SHP77 treated with DMSO at 0.1 percent for 48 hours (cell line): ENCODE data around the gene KCNMA1.
A peak's percentile ranks its signal among the peaks of the same experiment; 100 is the strongest.

ENCODE experiments used
- DNase-seq: peaks from one replicate; lab custom pipeline; 2025; lab: John Stamatoyannopoulos, UW

KCNMA1 gene

DNA sequence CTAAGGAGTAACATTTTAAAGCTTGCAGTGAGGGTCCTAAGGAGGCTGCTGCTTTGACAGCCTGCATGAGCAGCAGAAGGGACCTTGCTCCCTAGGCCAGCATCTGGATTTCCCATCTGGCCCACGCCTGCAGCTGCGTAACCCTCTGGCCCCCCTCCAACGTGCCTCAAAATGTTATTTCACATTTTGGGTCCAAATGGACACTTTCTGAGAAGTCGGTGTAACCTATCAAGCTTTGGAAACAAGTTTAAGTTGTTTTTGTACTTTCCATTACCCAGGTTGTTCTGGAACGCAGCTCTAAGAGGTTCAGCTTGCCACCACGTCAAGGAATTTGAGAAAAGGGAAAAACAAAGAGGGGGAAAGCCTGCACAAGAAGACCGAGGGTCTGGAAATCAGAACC lies 338.3 kb downstream of the KCNMA1 start:
- no peak for DNase-seq

DNA sequence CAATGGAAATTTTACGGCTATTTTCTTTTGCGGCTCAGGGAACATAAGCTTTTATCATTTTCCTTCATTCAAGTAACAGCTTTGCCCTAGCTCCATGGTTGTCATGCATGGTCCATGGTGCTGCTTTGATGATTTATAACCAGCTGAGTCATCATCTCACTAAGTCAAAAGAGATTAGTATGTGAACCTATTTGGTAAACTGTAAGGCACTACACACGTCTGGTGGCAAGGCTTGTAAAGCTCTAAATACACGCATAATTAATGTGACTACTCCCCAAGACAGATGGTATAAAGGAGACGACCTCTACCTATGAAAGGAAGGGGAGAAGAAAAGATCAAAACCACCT lies 340.2 kb downstream of the KCNMA1 start:
- DNase-seq = no peak

DNA sequence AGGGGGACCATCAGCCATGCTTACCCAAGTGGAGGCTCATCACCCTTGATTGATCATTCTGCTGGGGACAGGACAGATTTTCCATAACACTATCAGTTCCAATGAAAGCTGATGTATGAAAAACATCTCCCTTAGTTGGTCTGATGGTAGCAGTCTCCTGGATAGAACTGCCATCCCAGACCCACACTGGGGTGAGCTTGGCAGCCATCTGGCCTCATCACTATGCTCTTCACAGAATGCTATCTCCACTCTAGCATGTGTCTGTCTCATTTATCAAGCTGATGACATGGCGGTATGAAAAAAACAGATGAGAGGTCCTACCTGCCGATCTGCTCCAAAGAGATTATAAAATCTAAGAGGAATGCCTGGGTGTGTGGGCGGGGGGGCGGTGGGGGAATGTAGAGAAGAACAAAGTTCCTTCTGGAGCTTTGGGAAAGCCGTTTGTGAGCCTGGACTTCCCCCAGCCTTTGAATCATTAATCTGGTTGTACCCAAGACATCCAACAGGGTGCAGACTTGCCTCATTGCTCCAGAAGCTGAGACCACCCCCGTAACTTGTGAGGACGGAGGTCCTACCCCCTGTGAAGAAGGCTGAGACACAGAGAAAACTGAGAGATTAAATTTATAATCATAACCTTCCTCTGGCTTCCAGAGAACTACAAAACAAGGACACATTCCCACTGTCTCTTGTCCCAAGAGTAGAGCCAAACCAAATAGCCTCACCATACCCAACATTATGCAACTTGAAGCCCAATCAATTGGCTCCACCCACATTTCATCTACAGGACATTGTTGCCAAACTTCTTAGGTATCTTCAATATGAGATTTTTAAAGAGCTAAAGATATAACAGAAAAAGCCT lies 340.8 kb downstream of the KCNMA1 start:
- DNase-seq = no peak

DNA sequence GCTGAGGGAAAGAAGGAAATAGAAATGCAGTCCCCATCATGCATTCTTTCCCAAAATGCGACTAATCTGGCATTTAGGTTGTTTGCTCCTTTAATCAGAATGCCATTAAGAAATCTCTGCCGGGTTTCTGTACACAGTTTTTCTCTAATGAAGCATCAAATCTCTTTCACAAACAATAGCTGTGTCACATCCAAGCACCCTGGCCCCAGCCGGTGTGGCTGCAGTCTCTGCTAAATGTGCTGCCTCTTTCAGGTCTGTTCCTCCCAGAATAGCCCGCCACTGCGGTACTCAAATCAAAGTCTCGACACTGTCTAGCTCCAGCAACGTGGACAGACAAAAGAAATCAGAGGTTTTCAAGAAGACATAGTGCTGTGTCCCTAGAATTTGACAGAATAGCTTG lies 343.8 kb downstream of the KCNMA1 start:
- no peak for DNase-seq

DNA sequence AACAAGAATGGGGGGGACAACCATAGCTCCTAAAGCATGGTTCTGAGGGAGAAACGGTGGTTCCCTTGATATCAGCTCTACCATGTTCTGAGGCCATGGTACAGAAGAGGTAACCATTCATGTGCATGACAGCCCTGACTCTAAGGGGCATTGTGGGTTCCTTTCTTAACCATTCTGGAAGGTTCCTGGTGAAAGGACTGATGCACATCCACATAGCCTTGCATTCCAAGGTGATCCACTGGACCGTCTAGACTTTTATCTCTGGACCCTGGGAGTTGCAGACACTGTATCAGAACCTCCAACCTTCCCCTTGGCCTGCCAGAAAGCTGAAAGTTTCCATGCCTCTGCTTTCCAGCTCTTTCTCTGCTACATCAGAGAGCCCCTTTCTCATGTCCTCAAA lies 344.3 kb downstream of the KCNMA1 start:
- DNase-seq = no peak

DNA sequence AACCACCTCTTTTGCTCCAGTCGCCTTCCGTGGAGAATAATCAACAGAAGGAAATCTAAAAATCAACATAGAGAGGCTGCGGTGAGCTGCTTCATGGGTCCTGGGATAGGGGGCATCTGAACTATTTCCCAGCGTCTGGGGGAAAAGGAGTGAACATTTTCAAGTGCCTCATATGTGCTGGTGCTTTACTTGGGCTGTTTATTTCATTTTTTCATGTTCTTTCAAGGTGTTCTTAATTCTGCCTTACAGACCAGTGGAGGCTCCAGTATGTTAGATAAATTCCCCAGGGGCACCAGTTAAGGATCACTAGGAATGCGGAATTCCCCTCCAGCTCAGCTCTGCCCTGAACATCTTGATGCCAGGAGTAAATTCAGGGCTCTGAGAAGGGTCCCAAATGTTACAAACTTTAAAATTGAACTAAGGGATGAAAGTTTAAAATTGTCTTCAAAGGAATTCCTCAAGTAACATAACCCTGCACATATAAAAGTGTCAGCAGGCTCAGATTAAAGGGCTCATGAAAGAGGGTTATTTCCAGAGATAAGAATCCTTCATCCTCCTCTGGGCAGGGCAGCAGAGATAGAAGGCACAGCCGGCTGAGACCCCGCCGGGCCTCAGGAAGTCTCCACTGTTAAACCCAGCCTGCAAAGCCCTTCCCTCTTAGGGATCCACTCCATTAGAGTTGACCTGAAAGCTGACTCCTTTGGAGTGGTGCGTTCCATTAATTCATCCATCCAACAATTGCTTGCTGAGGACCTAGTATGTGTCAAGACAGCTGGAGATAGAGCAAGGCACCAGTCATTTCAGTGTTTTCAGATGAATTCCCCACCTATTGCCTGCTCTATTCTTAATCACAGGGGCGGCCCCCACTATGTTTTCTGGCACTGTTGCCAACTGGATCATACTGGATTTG lies 345.8 kb downstream of the KCNMA1 start:
- DNase-seq = no peak

DNA sequence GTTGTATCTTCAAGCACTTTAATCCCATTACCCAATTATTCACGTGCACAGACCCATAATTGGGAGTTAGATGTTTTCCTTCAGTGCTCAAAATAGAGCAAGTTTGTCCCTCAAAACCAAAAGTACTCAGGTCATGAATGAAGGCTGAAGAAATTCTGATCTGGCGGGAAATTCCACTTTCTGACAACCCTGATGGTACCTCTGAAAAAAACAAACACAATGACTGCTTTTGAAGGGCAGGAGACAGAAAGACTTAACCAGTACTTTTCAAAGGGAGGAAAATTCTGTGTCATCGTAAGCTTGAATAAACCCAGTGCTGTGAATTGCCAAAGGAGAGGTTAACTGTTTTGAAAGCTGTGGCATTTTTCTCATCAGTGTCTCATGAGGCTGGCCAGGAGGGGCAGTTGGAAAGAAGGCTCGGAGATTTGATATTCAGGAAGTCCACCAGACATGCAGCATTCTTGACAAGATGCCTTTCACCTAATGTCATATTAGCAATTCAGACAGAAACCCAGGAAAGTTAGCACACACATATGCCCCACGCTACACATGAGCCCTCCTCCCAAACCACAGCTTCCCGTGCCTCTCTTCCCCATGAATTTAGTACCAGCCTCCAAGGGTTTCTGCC lies 347.0 kb downstream of the KCNMA1 start:
- DNase-seq = no peak

DNA sequence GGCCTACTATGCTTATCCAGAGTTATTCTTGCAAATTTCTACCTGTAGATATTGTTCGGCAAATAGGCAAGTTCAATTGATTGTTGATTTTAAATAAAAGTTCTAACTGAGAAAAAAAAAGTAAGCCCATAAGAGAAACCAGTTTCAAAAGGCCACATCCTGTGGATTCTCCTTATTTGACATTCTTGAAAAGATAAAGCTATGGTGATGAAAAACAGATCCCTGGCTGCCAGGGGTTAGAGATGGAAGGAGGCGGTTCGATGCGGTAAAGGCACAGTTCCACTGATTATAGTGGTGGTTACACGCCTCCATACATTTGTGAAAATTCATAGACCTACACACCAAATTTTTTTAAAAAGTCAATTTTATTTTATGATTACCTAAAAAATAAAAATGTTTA lies 347.8 kb downstream of the KCNMA1 start:
- DNase-seq = no peak

DNA sequence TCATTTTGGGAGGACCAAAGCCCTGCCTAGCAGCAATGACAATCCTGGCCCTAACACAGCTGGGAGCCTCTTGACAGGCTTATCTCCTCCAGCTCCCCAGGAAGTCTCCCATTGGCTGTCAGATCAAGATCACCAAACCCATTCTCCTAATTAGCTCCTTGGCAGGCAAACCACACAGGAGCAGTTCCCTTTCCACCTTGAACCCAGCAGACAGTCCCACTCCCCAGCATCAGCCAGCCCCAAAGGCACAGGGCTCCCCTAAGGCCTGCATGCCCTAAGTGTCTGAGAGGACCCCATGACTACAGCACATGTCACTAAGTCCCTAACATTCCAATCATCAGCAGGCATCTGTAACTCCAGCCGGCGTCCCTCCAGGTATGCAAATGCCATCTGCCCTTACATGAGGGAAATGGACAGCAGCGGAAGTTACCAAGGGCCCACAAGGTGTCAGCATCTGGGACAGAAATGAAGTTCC lies 348.5 kb downstream of the KCNMA1 start:
- no peak for DNase-seq

DNA sequence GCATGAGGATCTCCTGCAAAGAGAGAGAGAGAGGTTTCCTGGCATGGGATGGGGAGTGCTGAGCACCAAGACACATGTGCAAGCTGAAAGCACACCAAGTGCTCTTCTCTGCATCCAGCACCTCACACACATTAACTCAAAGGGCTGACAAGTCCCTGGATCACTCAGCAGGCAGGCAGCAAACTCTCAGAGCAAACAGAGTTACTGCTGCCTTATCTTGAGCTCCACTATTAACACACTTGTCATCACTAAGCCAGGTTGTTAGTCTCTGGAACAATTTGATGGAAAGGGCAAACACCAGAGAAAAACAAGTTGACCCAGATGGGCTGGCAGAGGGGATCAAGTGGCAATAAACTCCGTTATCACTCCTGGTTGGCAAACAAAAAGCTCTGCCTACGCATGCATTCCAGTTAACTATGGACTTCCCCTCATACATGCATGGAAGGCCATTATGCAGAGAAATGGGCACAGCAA lies 349.9 kb downstream of the KCNMA1 start:
- peak; percentile 32 for DNase-seq

DNA sequence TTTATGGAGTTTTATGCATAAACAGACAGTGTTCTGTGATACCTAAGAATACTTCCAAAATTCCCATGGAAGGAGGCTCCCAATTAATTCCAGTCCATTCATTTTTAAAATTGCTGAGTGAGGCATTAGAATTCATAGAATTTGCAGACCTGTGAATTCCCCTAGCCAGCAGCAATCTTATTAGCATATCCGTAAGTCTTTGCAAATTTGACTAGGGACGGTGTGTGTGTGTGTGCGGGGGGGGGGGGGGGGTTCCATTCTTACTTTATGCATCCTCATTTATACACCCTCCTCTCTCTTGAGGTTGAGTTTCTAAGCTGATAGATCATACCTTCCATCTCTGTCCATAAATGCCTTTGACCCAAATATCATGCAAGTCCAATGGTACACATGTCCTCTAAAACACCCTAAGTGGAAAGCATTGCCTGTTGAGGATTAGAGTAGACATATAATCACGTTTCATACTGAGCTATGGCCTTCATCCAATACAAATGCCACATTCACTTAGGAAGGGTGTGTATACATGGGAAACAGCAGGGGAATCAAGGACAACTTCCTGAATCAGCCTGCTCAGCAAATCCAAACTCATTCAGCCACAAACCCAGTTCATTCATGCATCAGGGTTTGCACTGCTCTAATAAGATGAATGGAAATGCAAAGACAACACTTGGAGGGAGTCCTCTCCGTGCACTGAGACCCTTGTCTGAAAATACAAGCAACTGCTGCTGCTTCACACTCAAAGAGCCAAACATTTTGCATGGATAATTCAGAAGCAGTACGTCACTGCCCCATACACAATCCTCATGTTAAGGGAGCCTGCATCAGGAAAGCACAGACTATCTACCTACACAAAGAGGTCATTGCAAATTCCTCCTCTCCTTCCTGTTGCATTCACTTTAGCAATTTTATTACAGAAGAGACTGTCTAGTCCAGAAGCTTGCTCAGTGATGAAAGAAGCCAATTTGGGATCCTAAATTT lies 350.8 kb downstream of the KCNMA1 start:
- no peak for DNase-seq

DNA sequence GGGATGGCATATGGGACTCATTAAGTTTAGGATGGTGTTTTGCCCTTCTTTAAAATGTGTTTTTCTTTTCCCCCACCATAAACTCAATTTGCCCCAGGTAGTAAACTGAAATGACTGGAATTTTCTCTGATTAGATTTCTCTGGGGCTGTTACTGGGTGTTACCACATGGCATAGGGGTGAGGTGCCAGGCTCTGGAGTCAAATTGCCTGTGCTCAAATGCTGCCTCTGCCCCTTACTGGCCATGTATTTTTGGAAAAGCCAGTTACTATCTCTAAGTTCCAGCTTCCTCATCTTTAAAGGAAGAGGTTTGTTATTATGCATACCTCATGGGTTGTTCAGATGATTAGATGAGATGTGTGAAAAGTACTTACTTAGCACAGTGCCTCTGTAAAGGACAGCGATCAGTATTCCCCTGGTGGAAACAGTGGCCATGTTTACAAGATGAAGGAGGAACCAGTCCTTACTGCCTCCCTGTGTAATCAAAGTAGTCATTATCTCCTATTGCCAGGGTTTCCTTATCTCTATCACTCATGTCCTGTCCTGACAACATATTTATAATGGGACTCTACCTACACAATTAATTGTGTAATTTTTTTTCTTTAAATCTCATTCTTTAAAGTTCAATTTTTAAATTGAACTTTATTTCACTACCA lies 352.0 kb downstream of the KCNMA1 start:
- DNase-seq = no peak

DNA sequence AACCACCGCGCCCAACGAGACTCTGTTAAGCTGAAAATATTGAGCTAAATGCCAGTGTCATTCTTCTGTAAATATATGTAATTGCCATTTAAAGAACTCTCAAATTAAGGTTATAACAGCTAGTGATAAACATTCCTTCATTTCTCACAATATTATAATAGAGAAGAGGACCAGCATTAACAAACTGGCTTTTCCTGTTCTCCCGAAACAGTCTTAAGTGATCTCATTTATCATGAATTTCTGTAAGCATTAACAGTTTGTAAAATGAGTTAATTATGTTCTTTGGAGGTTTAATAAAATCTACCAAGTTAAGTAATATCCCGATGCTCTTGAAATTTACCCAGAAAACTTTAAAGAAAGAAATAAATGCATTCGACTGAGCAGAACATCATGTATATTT lies 352.8 kb downstream of the KCNMA1 start:
- no peak for DNase-seq

DNA sequence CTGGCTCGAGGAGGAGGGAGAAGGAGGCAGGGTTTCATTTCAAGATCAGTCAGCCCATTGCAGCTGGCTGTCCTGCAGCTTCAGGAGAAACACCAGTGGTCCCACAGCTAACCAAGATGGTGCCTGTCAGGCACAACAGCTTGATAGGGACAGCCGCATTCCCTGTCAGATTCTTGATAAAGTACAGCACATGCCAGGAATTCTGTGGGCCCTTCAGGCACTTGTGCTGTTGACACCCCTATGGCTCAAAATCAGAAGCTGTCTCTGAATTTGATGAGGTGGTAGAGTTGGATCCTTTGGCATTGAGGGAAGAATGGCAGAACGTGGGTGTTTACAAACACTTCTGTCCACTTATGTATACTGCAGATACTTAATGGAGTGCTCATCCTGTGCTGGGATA lies 354.3 kb downstream of the KCNMA1 start:
- DNase-seq = no peak

DNA sequence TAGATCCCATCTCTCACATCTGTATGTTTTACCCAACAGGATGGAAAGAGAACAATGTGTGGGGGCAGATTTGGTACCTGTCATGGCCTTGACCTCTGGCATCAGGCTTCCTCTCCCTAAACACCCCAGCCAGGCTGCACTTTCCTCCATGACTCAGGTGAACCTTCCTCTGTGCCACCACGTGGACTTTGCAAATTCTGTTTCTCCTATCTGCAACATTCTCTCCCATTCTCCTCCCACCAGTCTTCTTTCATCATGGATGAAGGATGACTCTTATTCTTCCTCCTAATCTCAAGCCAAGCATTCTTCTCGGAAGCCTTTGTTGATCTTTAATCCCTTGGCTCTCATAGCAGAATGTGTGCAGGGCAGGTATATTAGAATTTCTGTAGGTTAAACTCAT lies 355.4 kb downstream of the KCNMA1 start:
- DNase-seq = no peak

DNA sequence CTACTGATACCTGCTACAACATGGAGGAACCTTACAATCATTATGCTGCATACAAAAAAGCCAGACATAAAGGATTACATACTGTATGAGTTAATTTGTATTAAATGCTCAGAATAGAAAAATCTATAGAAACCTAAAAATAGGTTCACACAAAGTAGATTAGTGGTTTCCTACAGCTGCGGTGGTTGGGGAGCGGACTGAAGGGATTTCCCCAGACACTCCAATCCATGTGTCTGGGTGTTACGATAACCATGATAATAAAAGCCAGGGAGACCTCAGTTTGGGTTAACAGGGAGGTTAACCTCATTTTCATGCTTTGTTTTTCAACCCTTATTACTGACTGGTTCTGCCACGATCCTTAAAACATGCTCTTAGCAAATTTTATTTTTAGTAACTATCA lies 355.9 kb downstream of the KCNMA1 start:
- DNase-seq = no peak

DNA sequence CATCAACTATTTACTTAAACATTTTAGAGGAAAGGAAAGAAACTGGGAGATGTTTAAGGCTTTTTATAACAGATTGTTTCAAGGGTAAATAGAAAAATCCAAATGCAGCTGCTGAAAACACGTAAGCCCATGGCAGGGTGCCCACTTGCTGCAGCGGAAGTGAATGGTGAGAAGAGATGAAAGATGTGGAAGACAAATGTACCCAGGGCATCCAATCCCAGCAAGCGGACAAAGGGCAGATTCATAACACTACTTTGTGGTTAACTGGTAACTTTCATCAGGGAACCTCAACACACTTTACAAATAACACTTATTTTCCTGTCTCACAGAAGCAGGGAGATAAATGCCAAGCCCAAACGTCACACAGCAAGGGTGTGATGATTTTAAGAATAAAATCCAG lies 358.4 kb downstream of the KCNMA1 start:
- DNase-seq = peak; percentile 3

DNA sequence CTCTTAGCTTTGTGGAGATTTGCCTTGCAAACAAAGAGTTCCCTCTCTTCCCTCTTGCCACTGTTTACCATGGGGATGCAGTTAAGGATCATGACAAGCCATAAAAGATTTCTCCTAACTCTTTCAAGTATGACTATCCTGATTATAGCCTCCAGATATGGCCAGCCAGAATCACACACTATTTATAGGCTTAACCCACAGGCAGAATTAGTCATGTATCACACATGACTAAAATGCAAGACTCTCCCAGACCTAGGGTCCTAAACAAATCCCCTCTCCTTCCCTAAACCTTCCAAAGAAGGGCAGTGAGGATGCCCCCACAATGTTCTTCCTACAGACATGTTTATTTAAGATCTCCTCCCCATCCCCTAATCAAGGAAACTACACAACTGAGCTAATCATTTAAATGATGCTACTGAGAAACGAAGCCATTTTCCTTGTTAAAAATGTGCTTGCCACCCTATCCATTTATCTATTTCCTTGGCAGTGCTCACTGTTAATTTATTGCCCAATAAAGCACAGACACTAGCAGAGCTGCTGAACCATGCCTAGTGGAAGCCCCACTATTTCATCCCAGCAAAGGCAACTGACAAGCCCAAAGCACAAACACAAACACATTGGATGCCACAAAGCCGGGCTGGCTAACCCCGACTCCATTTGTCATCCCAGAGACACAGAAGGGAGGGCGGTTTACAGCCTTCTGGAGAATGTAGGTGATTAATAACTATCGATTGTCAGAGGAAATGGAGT lies 363.4 kb downstream of the KCNMA1 start:
- no peak for DNase-seq

DNA sequence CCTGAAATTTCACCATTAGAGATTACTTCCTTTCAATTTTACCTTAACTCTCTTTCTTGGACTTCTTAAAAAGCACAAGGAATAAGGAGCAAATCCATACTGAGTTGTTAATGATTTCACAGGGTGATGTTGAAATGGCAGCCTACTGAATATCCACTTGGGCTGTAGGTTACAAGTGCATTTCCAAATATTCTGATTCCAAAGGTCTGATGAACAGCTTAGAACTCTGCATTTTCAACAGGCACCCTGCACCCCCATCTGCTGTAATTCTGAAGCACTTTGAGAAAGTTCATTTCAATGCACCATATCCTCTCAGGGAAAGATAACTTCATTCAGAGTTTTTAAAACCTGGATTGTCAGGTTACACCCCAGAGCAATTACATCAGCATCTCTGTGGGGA lies 368.4 kb downstream of the KCNMA1 start:
- no peak for DNase-seq

DNA sequence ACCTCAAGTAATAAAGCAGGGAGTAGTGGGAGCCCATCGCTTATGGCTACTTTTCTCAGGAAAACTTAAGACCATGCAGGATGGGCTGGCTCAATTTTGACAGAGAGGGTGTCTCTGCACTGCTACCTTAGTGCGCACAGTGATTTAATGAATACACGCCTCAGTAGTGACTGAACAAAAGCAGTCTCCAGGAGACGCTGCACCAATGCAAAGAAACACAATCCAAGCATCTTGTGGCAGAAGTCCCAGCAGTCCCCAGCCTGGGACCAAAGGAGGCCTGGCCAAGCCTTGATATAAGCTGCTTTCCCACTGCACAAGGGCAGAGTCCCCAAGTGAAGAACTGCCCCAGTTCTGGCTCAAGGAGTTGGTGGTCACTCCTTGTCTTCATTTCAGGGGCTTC lies 368.9 kb downstream of the KCNMA1 start:
- no peak for DNase-seq
